Stomach smooth muscle (tissue), 2 donors: ENCODE measurements around the gene TMUB1.

Experiments
- H3K27ac ChIP-seq: one replicate; pipeline ENCODE4 v1.7.0; 2013; ENCODE audit warnings: mild to moderate bottlenecking, low read length, inconsistent platforms
- H3K27me3 ChIP-seq, 2 donors: one replicate each; pipeline ENCODE4 v1.7.0; 2013; ENCODE audit warnings: low read length in 2 of 2; ENCODE audit not compliant: insufficient read depth in 2 of 2, control insufficient read depth in 1 of 2
- H3K36me3 ChIP-seq, 2 donors: one replicate each; pipeline ENCODE4 v1.7.0; 2013; ENCODE audit warnings: low read length in 2 of 2; ENCODE audit not compliant: control insufficient read depth in 2 of 2, insufficient read depth in 2 of 2
- H3K4me1 ChIP-seq: one replicate; pipeline ENCODE4 v1.7.0; 2013; ENCODE audit warnings: low read length; ENCODE audit not compliant: control insufficient read depth, insufficient read depth
- H3K4me3 ChIP-seq, 2 donors: one replicate each; pipeline ENCODE4 v1.7.0; 2013; ENCODE audit warnings: low read length in 2 of 2
- H3K9ac ChIP-seq, 2 donors: one replicate each; pipeline ENCODE4 v1.7.0; 2013; ENCODE audit warnings: low read length in 2 of 2, mild to moderate bottlenecking in 1 of 2
- H3K9me3 ChIP-seq, 2 donors: one replicate each; pipeline ENCODE4 v1.7.0; 2013; ENCODE audit warnings: low read length in 2 of 2; ENCODE audit not compliant: control insufficient read depth in 2 of 2
- donor health status: healthy.
- donor health status: Pancreatic carcinoma.

The TMUB1 gene

GRCh38 chr7:151088856-151089699 is 5.8 kb upstream of the TMUB1 start:
- Histone ChIP-seq H3K4me1 (peaks cover 60% of the 10 kb centered on the region), H3K9ac (peak overlapping the region; percentile 79 to 84), H3K27ac (peak overlapping the region; percentile 96)

GRCh38 chr7:151088019-151088855 is 4.9 kb upstream of the TMUB1 start:
- H3K36me3 ChIP-seq = peaks cover 3% of the 10 kb centered on the region in 2 donors
- H3K27ac ChIP-seq = peak overlapping the region; percentile 96
- peak overlapping the region; percentile 79 to 84 for H3K9ac ChIP-seq
- peaks cover 61% of the 10 kb centered on the region for H3K4me1 ChIP-seq
- H3K9me3 ChIP-seq = no peaks in the 10 kb centered on the region
- peak overlapping the region; percentile 80 to 89 for H3K4me3 ChIP-seq
- no peaks in the 10 kb centered on the region for H3K27me3 ChIP-seq

More at GRCh38 chr7:151088856-151089699, 5.8 kb upstream of the TMUB1 start:
- no peaks in the 10 kb centered on the region for H3K9me3 ChIP-seq
- H3K36me3 ChIP-seq = peaks cover 3% of the 10 kb centered on the region in 2 donors
- no peaks in the 10 kb centered on the region for H3K27me3 ChIP-seq
- H3K4me3 ChIP-seq = peak overlapping the region; percentile 80 to 89

GRCh38 chr7:151087245-151088018 is 4.1 kb upstream of the TMUB1 start:
- H3K27me3 ChIP-seq = no peaks in the 10 kb centered on the region
- peaks cover 64% of the 10 kb centered on the region for H3K4me1 ChIP-seq
- peak overlapping the region; percentile 79 to 84 for H3K9ac ChIP-seq
- peak overlapping the region; percentile 96 for H3K27ac ChIP-seq
- H3K9me3 ChIP-seq = no peaks in the 10 kb centered on the region
- H3K36me3 ChIP-seq = peaks cover 3% of the 10 kb centered on the region in 2 donors
- H3K4me3 ChIP-seq = peak overlapping the region; percentile 80 to 89

GRCh38 chr7:151086802-151087244 is 3.5 kb upstream of the TMUB1 start:
- H3K4me3 ChIP-seq = peak overlapping the region; percentile 80 to 89
- peaks cover 67% of the 10 kb centered on the region for H3K4me1 ChIP-seq
- peak overlapping the region; percentile 75 to 79 for H3K9ac ChIP-seq
- H3K9me3 ChIP-seq = no peaks in the 10 kb centered on the region
- H3K27me3 ChIP-seq = no peaks in the 10 kb centered on the region
- H3K36me3 ChIP-seq = peaks cover 0 to under 1% of the 10 kb centered on the region in 2 donors
- H3K27ac ChIP-seq = peak overlapping the region; percentile 96

- no peaks in the 10 kb centered on the region for H3K36me3 ChIP-seq
- peak within 1 kb of the TSS; percentile 80 to 89 for H3K4me3 ChIP-seq
- H3K4me1 ChIP-seq = peaks cover 70% of the 10 kb centered on the region
Observed at GRCh38 chr7:151085691-151086620, 2.7 kb upstream of the TMUB1 start, which contains the start of gene AGAP3. Gene AGAP3 (plus strand): TSS chr7:151086475. CDS start chr7:151086742, 267 bp downstream.

GRCh38 chr7:151085329-151085690 is 2.0 kb upstream of the TMUB1 start:
- Histone ChIP-seq H3K27ac (peak overlapping the region; percentile 86), H3K9me3 (no peaks in the 10 kb centered on the region), H3K27me3 (no peaks in the 10 kb centered on the region), H3K4me3 (peak overlapping the region in 1 of 2 donors; percentile 76), H3K4me1 (peaks cover 66% of the 10 kb centered on the region), H3K9ac (peak overlapping the region; percentile 51 to 60), H3K36me3 (no peaks in the 10 kb centered on the region)

More at GRCh38 chr7:151085691-151086620, 2.7 kb upstream of the TMUB1 start, which contains the start of gene AGAP3:
- peak within 1 kb of the TSS; percentile 75 to 79 for H3K9ac ChIP-seq
- H3K27ac ChIP-seq = peak within 1 kb of the TSS; percentile 96
- no peaks in the 10 kb centered on the region for H3K9me3 ChIP-seq
- no peaks in the 10 kb centered on the region for H3K27me3 ChIP-seq

GRCh38 chr7:151083824-151084160 is 499 bp upstream of the TMUB1 start:
- H3K9ac ChIP-seq = peak overlapping the region in 1 of 2 donors; percentile 81
- H3K36me3 ChIP-seq = no peaks in the 10 kb centered on the region
- no peaks in the 10 kb centered on the region for H3K9me3 ChIP-seq
- H3K27me3 ChIP-seq = no peaks in the 10 kb centered on the region
- peak overlapping the region; percentile 72 to 87 for H3K4me3 ChIP-seq
- H3K4me1 ChIP-seq = peaks cover 63% of the 10 kb centered on the region
- peak overlapping the region; percentile 95 for H3K27ac ChIP-seq

- Histone ChIP-seq H3K9ac (peak overlapping the region; percentile 81), H3K4me1 (peaks cover 59% of the 10 kb centered on the region), H3K27ac (peak overlapping the region; percentile 95)
Observed at GRCh38 chr7:151082141-151083070, 887 bp downstream of the TMUB1 start.

More at GRCh38 chr7:151082141-151083070, 887 bp downstream of the TMUB1 start:
- Histone ChIP-seq H3K9me3 (no peaks in the 10 kb centered on the region), H3K4me3 (peak overlapping the region; percentile 72 to 87), H3K27me3 (no peaks in the 10 kb centered on the region), H3K36me3 (no peaks in the 10 kb centered on the region)
